ENCODE measurements around the gene MYB. TPM values are rescaled to one million over a fixed set of nuclear protein-coding genes. Genes with fewer than 3 reads are reported as not detected.

MYB gene
- total RNA-seq, 1 donor from 2014 or later, result 2.0 TPM

- DNase-seq (no peak), ATAC-seq (no peak)
- Histone ChIP-seq H3K4me1 (no peaks in the 10 kb centered on the region), H3K27ac (no peak overlapping the region), H3K36me3 (no peaks in the 10 kb centered on the region), H3K9me3 (no peaks in the 10 kb centered on the region), H3K27me3 (peaks cover 10% of the 10 kb centered on the region), H3K4me3 (no peak overlapping the region)
- TF ChIP-seq, protein P1, sequence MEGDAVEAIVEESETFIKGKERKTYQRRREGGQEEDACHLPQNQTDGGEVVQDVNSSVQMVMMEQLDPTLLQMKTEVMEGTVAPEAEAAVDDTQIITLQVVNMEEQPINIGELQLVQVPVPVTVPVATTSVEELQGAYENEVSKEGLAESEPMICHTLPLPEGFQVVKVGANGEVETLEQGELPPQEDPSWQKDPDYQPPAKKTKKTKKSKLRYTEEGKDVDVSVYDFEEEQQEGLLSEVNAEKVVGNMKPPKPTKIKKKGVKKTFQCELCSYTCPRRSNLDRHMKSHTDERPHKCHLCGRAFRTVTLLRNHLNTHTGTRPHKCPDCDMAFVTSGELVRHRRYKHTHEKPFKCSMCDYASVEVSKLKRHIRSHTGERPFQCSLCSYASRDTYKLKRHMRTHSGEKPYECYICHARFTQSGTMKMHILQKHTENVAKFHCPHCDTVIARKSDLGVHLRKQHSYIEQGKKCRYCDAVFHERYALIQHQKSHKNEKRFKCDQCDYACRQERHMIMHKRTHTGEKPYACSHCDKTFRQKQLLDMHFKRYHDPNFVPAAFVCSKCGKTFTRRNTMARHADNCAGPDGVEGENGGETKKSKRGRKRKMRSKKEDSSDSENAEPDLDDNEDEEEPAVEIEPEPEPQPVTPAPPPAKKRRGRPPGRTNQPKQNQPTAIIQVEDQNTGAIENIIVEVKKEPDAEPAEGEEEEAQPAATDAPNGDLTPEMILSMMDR (IDR thresholded peaks at IDR 0.05), result no peak
- intact Hi-C loops (cut with DNase I), result no loop called here
Observed at GRCh38 chr6:135166515-135166914, 14.6 kb upstream of the MYB start.

DNA sequence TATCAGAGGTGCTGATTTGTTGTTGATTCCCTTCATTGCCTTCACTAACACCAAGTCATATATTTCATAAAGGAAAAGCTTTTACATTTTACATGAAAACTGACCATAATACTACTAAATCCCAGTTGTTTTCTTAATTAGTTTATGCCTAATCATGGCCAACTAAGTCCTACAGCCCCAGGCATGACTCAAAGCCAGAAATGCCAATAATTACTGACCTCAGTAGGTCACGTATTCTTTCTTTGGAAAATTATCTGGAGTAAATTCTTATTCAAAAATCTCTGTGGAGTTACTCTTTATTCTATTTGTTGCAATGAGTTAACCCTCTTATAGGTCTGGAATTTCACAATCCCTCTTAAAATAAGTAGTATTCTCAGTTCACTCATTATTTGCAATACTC is 13.5 kb upstream of the MYB start:
- H3K4me1 ChIP-seq, result no peaks in the 10 kb centered on the region
- H3K36me3 ChIP-seq, result no peaks in the 10 kb centered on the region
- H3K27me3 ChIP-seq, result peaks cover 9% of the 10 kb centered on the region
- ATAC-seq (no peak), DNase-seq (no peak)
- no peak overlapping the region for H3K4me3 ChIP-seq
- H3K27ac ChIP-seq, result no peak overlapping the region
- TF ChIP-seq, protein P1 (IDR thresholded peaks at IDR 0.05), result no peak
- intact Hi-C loops (cut with DNase I), result no loop called here
- H3K9me3 ChIP-seq, result no peaks in the 10 kb centered on the region

DNA sequence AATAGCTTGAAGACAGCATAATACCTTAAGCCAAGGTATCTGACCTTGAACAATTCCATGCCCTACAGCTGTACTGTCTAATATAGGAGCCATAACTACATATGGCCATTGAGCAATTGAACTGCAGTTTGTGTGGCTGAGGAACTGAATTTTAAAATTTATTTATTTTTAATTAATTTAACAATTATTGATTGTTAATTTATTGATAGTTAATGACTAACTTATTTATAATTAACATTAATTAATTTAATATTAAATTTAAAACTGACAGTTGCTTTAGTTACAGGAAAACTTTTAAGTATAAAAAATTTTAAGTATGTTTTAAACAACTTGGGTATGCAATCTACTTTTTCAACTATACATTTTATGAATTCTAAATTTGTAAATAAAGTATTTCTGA is 12.3 kb upstream of the MYB start:
- ATAC-seq (no peak), DNase-seq (no peak)
- H3K36me3 ChIP-seq, result no peaks in the 10 kb centered on the region
- H3K4me1 ChIP-seq, result no peaks in the 10 kb centered on the region
- intact Hi-C loops (cut with DNase I), result no loop called here
- H3K27ac ChIP-seq, result no peak overlapping the region
- H3K9me3 ChIP-seq, result no peaks in the 10 kb centered on the region
- TF ChIP-seq, protein P1 (IDR thresholded peaks at IDR 0.05), result no peak
- H3K27me3 ChIP-seq, result peaks cover 3% of the 10 kb centered on the region
- H3K4me3 ChIP-seq, result no peak overlapping the region

GRCh38 chr6:135170238-135170637 is 10.9 kb upstream of the MYB start:
- TF ChIP-seq, protein P1 (IDR thresholded peaks at IDR 0.05), result no peak
- intact Hi-C loops (cut with DNase I), result no loop called here
- Histone ChIP-seq H3K4me1 (no peaks in the 10 kb centered on the region), H3K36me3 (no peaks in the 10 kb centered on the region), H3K4me3 (no peak overlapping the region), H3K27me3 (peaks cover 3% of the 10 kb centered on the region), H3K9me3 (no peaks in the 10 kb centered on the region), H3K27ac (no peak overlapping the region)
- ATAC-seq (no peak), DNase-seq (no peak)

DNA sequence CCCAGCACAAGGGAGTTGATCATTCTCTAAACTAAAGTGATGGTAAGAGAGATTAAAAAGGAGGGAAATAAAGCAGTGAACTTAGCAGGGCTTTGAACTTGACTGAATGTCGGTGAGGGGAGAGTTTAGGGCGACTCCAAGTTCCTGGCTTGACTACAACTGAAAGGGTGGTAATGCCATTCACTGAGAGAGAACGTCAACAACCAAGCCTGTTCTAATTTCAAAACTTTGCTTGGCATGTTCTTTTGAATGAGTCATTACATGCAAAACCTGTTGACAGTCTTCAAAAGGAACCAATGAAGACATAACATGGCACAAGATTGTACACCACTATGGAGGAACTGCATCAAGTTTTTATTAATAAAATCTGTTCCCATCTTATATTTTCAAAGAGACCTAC is 10.3 kb upstream of the MYB start:
- no peaks in the 10 kb centered on the region for H3K36me3 ChIP-seq

More for the DNA sequence above, 10.3 kb upstream of the MYB start:
- ATAC-seq (no peak), DNase-seq (no peak)
- Histone ChIP-seq H3K27me3 (peaks cover 3% of the 10 kb centered on the region), H3K9me3 (no peaks in the 10 kb centered on the region), H3K27ac (no peak overlapping the region), H3K4me3 (no peak overlapping the region), H3K4me1 (no peaks in the 10 kb centered on the region)
- TF ChIP-seq, protein P1 (IDR thresholded peaks at IDR 0.05), result no peak
- intact Hi-C loops (cut with DNase I), result no loop called here

Measured in upper lobe of right lung (tissue), 1 donor.